Neuronal stem cell (in vitro differentiated cells): Measurements from ENCODE around the gene SLC9A1.

ENCODE experiments used
- DNase-seq: peaks from one replicate; pipeline ENCODE4 v3.0.0-alpha.2; 2013; ENCODE audit warnings: low spot score
- H2AFZ ChIP-seq: one replicate; pipeline ENCODE4 v1.6.1; 2013; ENCODE audit warnings: mild to moderate bottlenecking, low read length, inconsistent platforms
- H2AK5ac ChIP-seq: 2 replicates; pipeline ENCODE4 v1.6.1; 2013; ENCODE audit warnings: low read depth, mild to moderate bottlenecking, inconsistent platforms, low read length, moderate library complexity, mixed read lengths
- H2BK120ac ChIP-seq: 2 replicates; pipeline ENCODE4 v1.6.1; 2013; ENCODE audit warnings: low read depth, mild to moderate bottlenecking, inconsistent platforms, low read length, moderate library complexity, mixed read lengths
- H2BK12ac ChIP-seq: one replicate; pipeline ENCODE4 v1.6.1; 2013; ENCODE audit warnings: low read length, inconsistent platforms
- H2BK15ac ChIP-seq: 2 replicates; pipeline ENCODE4 v1.6.1; 2013; ENCODE audit warnings: mild to moderate bottlenecking, low read length, inconsistent platforms, mixed read lengths
- H2BK5ac ChIP-seq: one replicate; pipeline ENCODE4 v1.6.1; 2013; ENCODE audit warnings: inconsistent platforms, mild to moderate bottlenecking, low read length, moderate library complexity
- H3K14ac ChIP-seq: one replicate; pipeline ENCODE4 v1.6.1; 2013; ENCODE audit warnings: low read length, inconsistent platforms
- H3K18ac ChIP-seq: 2 replicates; pipeline ENCODE4 v1.6.1; 2013; ENCODE audit warnings: low read length, inconsistent platforms
- H3K23ac ChIP-seq: 2 replicates; pipeline ENCODE4 v1.6.1; 2013; ENCODE audit warnings: low read depth, mild to moderate bottlenecking, mixed read lengths, low read length, inconsistent platforms; ENCODE audit not compliant: poor library complexity
- H3K27ac ChIP-seq: replicated peaks from 3 replicates; pipeline ENCODE4 v1.5.1; 2013; ENCODE audit warnings: low read length, inconsistent platforms
- H3K27me3 ChIP-seq, 3 experiments: 2 replicates each; pipeline ENCODE4 v1.6.1; 2013; ENCODE audit warnings: low read length in 3 of 3, mild to moderate bottlenecking in 2 of 3, inconsistent platforms in 1 of 3, low read depth in 1 of 3, mixed read lengths in 1 of 3, moderate library complexity in 1 of 3; ENCODE audit not compliant: control insufficient read depth in 3 of 3, insufficient read depth in 3 of 3
- H3K36me3 ChIP-seq, 2 donors: replicated peaks in 1 of 2; 2 replicates each; pipeline ENCODE4 v1.6.1; 2013; ENCODE audit warnings: low read length in 2 of 2; ENCODE audit not compliant: control insufficient read depth in 2 of 2, insufficient read depth in 2 of 2
- H3K4ac ChIP-seq: 2 replicates; pipeline ENCODE4 v1.6.1; 2013; ENCODE audit warnings: inconsistent platforms, mild to moderate bottlenecking, low read length, moderate library complexity
- H3K4me1 ChIP-seq, 2 donors: 1 replicate in 1 of 2; 2 replicates in 1 of 2; pipeline ENCODE4 v1.6.1; 2013; ENCODE audit warnings: low read length in 2 of 2, low read depth in 1 of 2; ENCODE audit not compliant: control insufficient read depth in 2 of 2, insufficient read depth in 1 of 2
- H3K4me2 ChIP-seq: one replicate; pipeline ENCODE4 v1.6.1; 2013; ENCODE audit warnings: mild to moderate bottlenecking, low read length, inconsistent platforms; ENCODE audit not compliant: insufficient read depth, poor library complexity, severe bottlenecking
- H3K4me3 ChIP-seq, 2 donors: 2 replicates each; pipeline ENCODE4 v1.5.1; 2013; ENCODE audit warnings: low read length in 2 of 2, mild to moderate bottlenecking in 2 of 2, inconsistent platforms in 1 of 2, moderate library complexity in 1 of 2
- H3K79me1 ChIP-seq: one replicate; pipeline ENCODE4 v1.6.1; 2013; ENCODE audit warnings: low read depth, mild to moderate bottlenecking, inconsistent platforms, low read length, moderate library complexity
- H3K9ac ChIP-seq: one replicate; pipeline ENCODE4 v1.6.1; 2013; ENCODE audit warnings: mild to moderate bottlenecking, low read depth, low read length, inconsistent platforms; ENCODE audit not compliant: poor library complexity
- H3K9me3 ChIP-seq, 2 donors: replicated peaks in 1 of 2; 2 replicates each; pipeline versions ENCODE3 to v1.6.1; 2013; ENCODE audit warnings: low read length in 2 of 2, mild to moderate bottlenecking in 2 of 2, inconsistent platforms in 1 of 2, low read depth in 1 of 2, mixed read lengths in 1 of 2, moderate library complexity in 1 of 2; ENCODE audit not compliant: control insufficient read depth in 2 of 2, insufficient read depth in 1 of 2
- H4K8ac ChIP-seq: one replicate; pipeline ENCODE4 v1.6.1; 2013; ENCODE audit warnings: low read depth, mild to moderate bottlenecking, inconsistent platforms, low read length, moderate library complexity
- H4K91ac ChIP-seq: one replicate; pipeline ENCODE4 v1.6.1; 2013; ENCODE audit warnings: low read length, low read depth, mild to moderate bottlenecking, inconsistent platforms; ENCODE audit not compliant: poor library complexity
- WGBS, 2 donors: extraction: QIAGEN DNeasy Blood & Tissue Kit; methylation state at CpG; one replicate each; pipeline ENCODE4 v1.1.7; 2013; ENCODE audit warnings: missing lambda C conversion rate in 2 of 2, mixed read lengths in 1 of 2; ENCODE audit not compliant: insufficient read length in 2 of 2, insufficient replicate concordance in 1 of 2; ENCODE audit errors: extremely low coverage in 2 of 2; 5-methylcytosine and 5-hydroxymethylcytosine counted together

Gene SLC9A1

DNA sequence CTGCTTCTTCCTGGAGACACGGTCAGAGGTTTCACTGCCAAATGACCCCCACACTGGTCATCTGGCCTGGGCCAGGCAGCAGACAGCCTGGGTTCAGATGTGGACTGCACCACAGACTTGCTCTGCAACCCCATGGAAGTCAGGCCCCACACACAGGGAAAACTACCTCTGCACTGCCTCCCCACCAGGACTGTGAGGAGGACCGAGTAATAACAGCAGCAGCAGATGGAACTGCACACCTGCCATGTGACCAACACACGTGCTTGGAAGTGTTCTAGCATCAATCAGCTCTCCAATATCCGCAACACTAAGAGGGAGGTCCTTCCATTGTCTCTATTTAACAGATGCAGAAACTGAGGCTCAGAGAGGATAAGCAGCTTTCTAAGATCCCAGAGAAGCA lies 51.4 kb downstream of the SLC9A1 start:
- H3K36me3 ChIP-seq: peaks cover 2 to 13% of the 10 kb centered on the region in 2 donors
- no peak for DNase-seq
- peak overlapping the region; percentile 50 for H3K18ac ChIP-seq
- H3K9ac ChIP-seq: no peak overlapping the region
- H3K4me3 ChIP-seq: no peak overlapping the region
- H2BK12ac ChIP-seq: no peak overlapping the region
- no peak overlapping the region for H3K4ac ChIP-seq
- H2BK5ac ChIP-seq: peak overlapping the region; percentile 19
- peak overlapping the region; percentile 72 for H4K8ac ChIP-seq
- H3K4me2 ChIP-seq: no peak overlapping the region
- peak overlapping the region; percentile 46 for H3K23ac ChIP-seq
- peaks cover 1% of the 10 kb centered on the region for H3K79me1 ChIP-seq
- no CpG with 5 or more reads among the region's 4 CpGs for WGBS, 2 donors
- no peak overlapping the region for H2AFZ ChIP-seq
- H4K91ac ChIP-seq: no peak overlapping the region
- H3K27ac ChIP-seq: no peak overlapping the region
- H2BK120ac ChIP-seq: no peak overlapping the region
- no peaks in the 10 kb centered on the region for H3K27me3 ChIP-seq
- no peak overlapping the region for H2BK15ac ChIP-seq
- H2AK5ac ChIP-seq: peak overlapping the region; percentile 53
- H3K14ac ChIP-seq: no peak overlapping the region
- H3K9me3 ChIP-seq: no peaks in the 10 kb centered on the region
- H3K4me1 ChIP-seq: peaks cover 20 to 26% of the 10 kb centered on the region in 2 donors

DNA sequence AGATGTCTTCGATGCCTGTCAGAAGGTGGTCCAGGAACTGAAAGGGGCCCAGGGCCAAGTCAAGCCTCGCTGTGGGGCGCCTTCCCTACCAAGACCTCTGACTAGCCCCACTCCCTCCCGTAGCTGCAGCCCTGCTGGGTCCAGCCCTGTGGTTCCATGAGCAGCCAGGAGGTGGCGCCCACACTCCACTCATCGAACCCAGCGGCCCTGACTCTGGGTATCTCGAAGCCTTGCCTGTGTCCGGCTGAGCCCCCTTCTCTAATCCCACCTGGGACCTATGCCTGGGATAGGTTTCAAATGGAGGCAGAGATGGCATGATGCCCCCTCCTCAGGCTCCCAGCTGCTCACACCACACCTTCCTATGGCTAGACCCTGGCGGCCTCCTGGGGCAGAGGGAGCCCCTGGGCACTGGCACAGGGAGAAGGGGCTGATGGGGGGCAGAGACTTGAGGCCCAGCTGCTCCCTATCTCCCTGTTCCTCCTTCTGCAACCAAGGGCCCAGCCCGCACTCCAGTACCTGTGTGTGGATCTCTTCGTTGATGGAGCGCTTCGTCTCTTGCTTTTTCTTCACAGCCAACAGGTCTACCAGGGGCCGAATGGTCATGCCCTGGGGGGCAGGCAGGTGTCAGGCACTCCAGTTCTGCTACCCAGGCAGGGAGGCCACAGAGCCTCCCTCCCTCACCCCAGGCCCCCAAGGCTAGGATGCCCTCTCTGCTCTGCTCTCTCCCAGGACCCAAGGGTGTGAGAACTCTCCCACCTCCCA lies 52.0 kb downstream of the SLC9A1 start:
- Histone ChIP-seq H3K79me1 (peaks cover 1% of the 10 kb centered on the region), H3K9ac (no peak overlapping the region), H2BK5ac (peak overlapping the region; percentile 19), H3K4me2 (no peak overlapping the region), H3K23ac (peak overlapping the region; percentile 46), H3K27me3 (no peaks in the 10 kb centered on the region), H4K8ac (no peak overlapping the region), H3K4me3 (no peak overlapping the region), H2BK12ac (no peak overlapping the region), H2AFZ (no peak overlapping the region), H2BK15ac (peak overlapping the region; percentile 22), H4K91ac (no peak overlapping the region), H3K9me3 (no peaks in the 10 kb centered on the region), H2BK120ac (no peak overlapping the region), H3K27ac (no peak overlapping the region), H3K36me3 (peaks cover 2 to 13% of the 10 kb centered on the region in 2 donors), H2AK5ac (peak overlapping the region; percentile 53), H3K14ac (no peak overlapping the region), H3K18ac (peak overlapping the region; percentile 83), H3K4me1 (peaks cover 22 to 30% of the 10 kb centered on the region in 2 donors), H3K4ac (no peak overlapping the region)
- DNase-seq: peak; percentile 78
- WGBS, 2 donors: no CpG with 5 or more reads among the region's 15 CpGs

DNA sequence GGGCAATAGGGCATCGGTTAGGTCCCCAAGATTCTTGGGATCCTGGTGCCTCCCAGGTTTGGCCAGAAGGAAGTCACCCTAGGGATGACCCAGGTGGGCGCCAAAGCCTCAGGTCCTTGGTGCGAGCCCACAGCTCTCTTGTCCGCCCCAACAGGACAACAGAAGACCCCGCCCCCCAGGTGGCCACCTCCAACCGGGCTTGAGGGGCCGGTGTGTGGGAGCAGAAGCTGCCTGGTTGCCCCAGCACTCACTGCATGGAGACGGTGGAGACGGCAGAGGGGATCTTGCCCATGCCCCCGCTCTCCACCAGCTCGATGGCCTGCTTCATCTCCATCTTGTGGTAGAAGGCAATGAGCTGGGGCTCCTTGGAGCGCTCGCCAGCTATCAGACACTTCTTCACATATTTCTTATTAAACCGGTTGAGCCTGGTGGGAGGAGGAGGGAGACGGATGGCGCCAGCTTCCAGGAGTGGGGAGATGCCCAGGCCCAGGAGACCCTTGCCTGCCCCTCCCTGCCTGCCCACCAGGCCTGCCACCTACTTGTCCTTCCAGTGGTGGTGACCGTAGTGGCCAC lies 52.7 kb downstream of the SLC9A1 start:
- peaks cover 22 to 30% of the 10 kb centered on the region in 2 donors for H3K4me1 ChIP-seq
- no peak overlapping the region for H3K4me2 ChIP-seq
- no peak overlapping the region for H4K91ac ChIP-seq
- H3K4ac ChIP-seq: no peak overlapping the region
- no peak overlapping the region for H4K8ac ChIP-seq
- H2BK12ac ChIP-seq: no peak overlapping the region
- H3K18ac ChIP-seq: peak overlapping the region; percentile 83
- H2BK15ac ChIP-seq: peak overlapping the region; percentile 22
- no peak overlapping the region for H3K4me3 ChIP-seq
- WGBS, 2 donors: no CpG with 5 or more reads among the region's 17 CpGs
- H2AK5ac ChIP-seq: peak overlapping the region; percentile 95
- H3K9ac ChIP-seq: no peak overlapping the region
- H3K9me3 ChIP-seq: no peaks in the 10 kb centered on the region
- no peaks in the 10 kb centered on the region for H3K27me3 ChIP-seq
- peaks cover 2 to 13% of the 10 kb centered on the region in 2 donors for H3K36me3 ChIP-seq
- H2BK5ac ChIP-seq: no peak overlapping the region
- no peak overlapping the region for H3K27ac ChIP-seq
- no peak for DNase-seq
- H3K79me1 ChIP-seq: peaks cover 1% of the 10 kb centered on the region
- no peak overlapping the region for H3K14ac ChIP-seq
- H2AFZ ChIP-seq: no peak overlapping the region
- no peak overlapping the region for H2BK120ac ChIP-seq
- H3K23ac ChIP-seq: peak overlapping the region; percentile 38

DNA sequence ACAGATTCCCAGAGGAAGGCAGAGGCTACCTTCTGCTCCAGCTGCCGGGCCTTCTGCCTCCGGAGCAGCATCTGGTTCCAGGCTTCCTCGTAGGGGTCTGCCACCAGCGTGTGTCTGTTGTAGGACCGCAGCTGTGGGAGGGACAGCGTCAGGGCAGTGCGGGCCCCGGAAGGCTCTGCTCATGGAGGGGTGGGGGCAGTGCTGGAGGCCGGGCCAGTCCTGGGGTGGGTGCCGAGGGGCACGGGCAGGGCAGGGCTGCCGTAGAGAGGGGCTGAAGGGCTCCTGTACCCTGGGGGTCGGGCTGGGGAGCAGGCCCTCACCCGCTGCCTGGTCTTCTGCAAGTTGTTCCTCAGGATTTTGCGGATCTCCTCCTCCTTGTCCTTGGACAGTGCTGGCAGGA lies 53.2 kb downstream of the SLC9A1 start:
- peaks cover 22 to 30% of the 10 kb centered on the region in 2 donors for H3K4me1 ChIP-seq
- H4K8ac ChIP-seq: no peak overlapping the region
- H3K4me2 ChIP-seq: no peak overlapping the region
- no peaks in the 10 kb centered on the region for H3K27me3 ChIP-seq
- H3K14ac ChIP-seq: no peak overlapping the region
- peak overlapping the region; percentile 95 for H2AK5ac ChIP-seq
- no peak overlapping the region for H3K4ac ChIP-seq
- WGBS, 2 donors: no CpG with 5 or more reads among the region's 15 CpGs
- no peak overlapping the region for H4K91ac ChIP-seq
- no peak for DNase-seq
- peaks cover 2 to 13% of the 10 kb centered on the region in 2 donors for H3K36me3 ChIP-seq
- H3K9me3 ChIP-seq: no peaks in the 10 kb centered on the region
- peak overlapping the region; percentile 39 for H2BK15ac ChIP-seq
- no peak overlapping the region for H2AFZ ChIP-seq
- H3K23ac ChIP-seq: no peak overlapping the region
- H2BK5ac ChIP-seq: peak overlapping the region; percentile 84
- peak overlapping the region; percentile 64 for H2BK12ac ChIP-seq
- peaks cover 1% of the 10 kb centered on the region for H3K79me1 ChIP-seq
- H3K9ac ChIP-seq: no peak overlapping the region
- H3K27ac ChIP-seq: no peak overlapping the region
- no peak overlapping the region for H2BK120ac ChIP-seq
- no peak overlapping the region for H3K4me3 ChIP-seq
- no peak overlapping the region for H3K18ac ChIP-seq
